GM12878 (cell line): Measurements from ENCODE around the gene COL27A1. TPM values are rescaled to one million over a fixed set of nuclear protein-coding genes. Genes with fewer than 3 reads are reported as not detected.

ENCODE experiments used
- ATAC-seq: fragments of 200-7000 bp; cut with Tn5 transposase; 3 replicates; pipeline ENCODE4 v1.9.1; 2020; ENCODE audit warnings: mild to moderate bottlenecking, moderate library complexity
- BruUV-seq: library from RNA; stranded (reverse); fragments of 400-500 nt; replicated peaks from 2 replicates; lab custom pipeline; 2021; lab: Mats Ljungman, UMichigan
- CTCF ChIA-PET: fragments of 300-600 bp; sonication (Branson Sonifier 250); formaldehyde crosslinking; extraction: SDS; loops from one replicate; lab custom pipeline; 2021; ENCODE audit warnings: inconsistent platforms; lab: Yijun Ruan, JAX
- POLR2A ChIA-PET: fragments of 350-600 bp; formaldehyde crosslinking; extraction: SDS; loops from one replicate; lab custom pipeline; 2021; ENCODE audit warnings: inconsistent platforms; lab: Charles Lee
- RAD21 ChIA-PET: fragments of 300-600 bp; sonication (Branson Sonifier 250); formaldehyde crosslinking; loops from one replicate; lab custom pipeline; 2023; ENCODE audit warnings: antibody characterized with exemption; ENCODE audit not compliant: unreplicated experiment; lab: Charles Lee
- SMC1A ChIA-PET: fragments of 300-600 bp; sonication (Branson Sonifier 250); formaldehyde crosslinking; loops from one replicate; lab custom pipeline; 2023; ENCODE audit not compliant: unreplicated experiment, uncharacterized antibody; lab: Charles Lee
- DNase-seq: peaks from one replicate; pipeline ENCODE4 v3.0.0-alpha.2; 2011; ENCODE audit warnings: low read depth, low spot score
- FAIRE-seq: peaks from 3 replicates; lab custom pipeline; 2011; peaks lifted over from hg19 to GRCh38; lab: Jason Lieb, UNC
- H2AFZ ChIP-seq: 2 replicates; pipeline ENCODE4 v1.6.0; 2011; ENCODE audit warnings: low read depth, low read length, control low read depth; ENCODE audit not compliant: control insufficient read depth
- H3K27ac ChIP-seq: 2 replicates; pipeline ENCODE4 v1.5.1; 2011; ENCODE audit warnings: control low read depth; ENCODE audit not compliant: control insufficient read depth, insufficient read depth
- H3K27me3 ChIP-seq, 2 experiments: replicated peaks in 1 of 2; 2 replicates each; pipeline versions ENCODE4 v1.6.0 to v1.6.1; 2011; ENCODE audit warnings: low read length in 1 of 2; ENCODE audit not compliant: control insufficient read depth in 2 of 2, insufficient read depth in 2 of 2
- H3K36me3 ChIP-seq, 2 experiments: 2 replicates each; pipeline ENCODE4 v1.5.1; 2011; ENCODE audit warnings: low read length in 1 of 2; ENCODE audit not compliant: control insufficient read depth in 2 of 2, insufficient read depth in 2 of 2
- H3K4me1 ChIP-seq: 2 replicates; pipeline ENCODE4 v1.6.1; 2011; ENCODE audit warnings: mild to moderate bottlenecking, low read length, moderate library complexity, mixed read lengths; ENCODE audit not compliant: control insufficient read depth, insufficient read depth
- H3K4me2 ChIP-seq: 2 replicates; pipeline ENCODE4 v1.6.0; 2011; ENCODE audit warnings: control low read depth; ENCODE audit not compliant: control insufficient read depth, insufficient read depth
- H3K4me3 ChIP-seq: fragments of 200-600 bp; sonication (generic); 2 replicates; pipeline ENCODE4 v1.5.1; 2016
- H3K79me2 ChIP-seq: 2 replicates; pipeline ENCODE4 v1.6.0; 2011; ENCODE audit warnings: low read length; ENCODE audit not compliant: control insufficient read depth, insufficient read depth
- H3K9ac ChIP-seq: 2 replicates; pipeline ENCODE4 v1.8.0; 2011; ENCODE audit warnings: low read length, control low read depth, mixed read lengths; ENCODE audit not compliant: control insufficient read depth, insufficient read depth
- H3K9me3 ChIP-seq: replicated peaks from 3 replicates; pipeline ENCODE4 v1.5.1; 2011; ENCODE audit warnings: mild to moderate bottlenecking, low read length; ENCODE audit not compliant: control insufficient read depth, insufficient read depth
- H4K20me1 ChIP-seq: 2 replicates; pipeline ENCODE4 v1.6.0; 2011; ENCODE audit not compliant: control insufficient read depth, insufficient read depth
- BACH1 ChIP-seq: fragments of 450-650 bp; IDR thresholded peaks from 2 replicates; pipeline ENCODE4 v1.6.1; 2017; ENCODE audit warnings: mild to moderate bottlenecking, borderline replicate concordance
- CEBPB ChIP-seq, 2 experiments: fragments of 150-350 bp in 1 of 2; IDR thresholded peaks; 2 replicates each; pipeline ENCODE4 v1.6.1; 2012 to 2014; ENCODE audit warnings: low read depth in 2 of 2, low read length in 2 of 2, borderline replicate concordance in 1 of 2, inconsistent platforms in 1 of 2
- CHD2 ChIP-seq: IDR thresholded peaks from 2 replicates; pipeline ENCODE4 v1.6.1; 2011; ENCODE audit warnings: low read depth, low read length, improper control_type of control experiment, borderline replicate concordance
- CHD4 ChIP-seq: fragments of 200-600 bp; sonication (generic); IDR thresholded peaks from 2 replicates; pipeline ENCODE4 v1.6.1; 2016; ENCODE audit warnings: mild to moderate bottlenecking
- EGR1 ChIP-seq, 2 experiments: IDR thresholded peaks; 1 replicate in 1 of 2; 2 replicates in 1 of 2; pipeline ENCODE4 v1.6.1; 2011 to 2012; ENCODE audit warnings: low read depth in 2 of 2, low read length in 2 of 2, borderline replicate concordance in 1 of 2, mild to moderate bottlenecking in 1 of 2, moderate library complexity in 1 of 2
- EP300 ChIP-seq, 2 experiments: fragments of 150-350 bp in 1 of 2; IDR thresholded peaks; 2 replicates each; pipeline ENCODE4 v1.6.1; 2011 to 2012; ENCODE audit warnings: low read depth in 2 of 2, low read length in 2 of 2, borderline replicate concordance in 1 of 2, improper control_type of control experiment in 1 of 2, inconsistent platforms in 1 of 2; ENCODE audit not compliant: control insufficient read depth in 1 of 2
- ESRRA ChIP-seq: IDR thresholded peaks from 2 replicates; pipeline ENCODE4 v1.6.1; 2012; ENCODE audit warnings: mild to moderate bottlenecking, low read length, improper control_type of control experiment
- HDGF ChIP-seq: fragments of 450-650 bp; IDR thresholded peaks from 2 replicates; pipeline ENCODE4 v1.6.1; 2016; ENCODE audit warnings: antibody characterized with exemption
- IKZF2 ChIP-seq, 2 experiments: fragments of 450-650 bp; IDR thresholded peaks; 2 replicates each; pipeline ENCODE4 v1.6.1; 2017; ENCODE audit warnings: mild to moderate bottlenecking in 2 of 2, moderate library complexity in 2 of 2
- KDM1A ChIP-seq: fragments of 200-600 bp; sonication (generic); IDR thresholded peaks from 2 replicates; pipeline ENCODE4 v1.6.1; 2016; ENCODE audit warnings: borderline replicate concordance
- NBN ChIP-seq: fragments of 450-650 bp; IDR thresholded peaks from 2 replicates; pipeline ENCODE4 v1.6.1; 2016
- NR2C2 ChIP-seq: IDR thresholded peaks from 2 replicates; pipeline ENCODE4 v1.6.1; 2011; ENCODE audit warnings: borderline replicate concordance, low read depth; ENCODE audit not compliant: control insufficient read depth, insufficient read length
- PAX5 ChIP-seq: IDR thresholded peaks from 2 replicates; pipeline ENCODE4 v1.6.1; 2011; ENCODE audit warnings: low read depth, low read length, borderline replicate concordance
- PRDM15 ChIP-seq: fragments of 450-650 bp; formaldehyde crosslinking; IDR thresholded peaks from 2 replicates; pipeline ENCODE4 v1.4.0; 2020; ENCODE audit warnings: mild to moderate bottlenecking, moderate library complexity
- SMC3 ChIP-seq: IDR thresholded peaks from 2 replicates; pipeline ENCODE4 v1.6.1; 2011; ENCODE audit warnings: low read length, improper control_type of control experiment, borderline replicate concordance
- SP1 ChIP-seq: IDR thresholded peaks from one replicate; pipeline ENCODE4 v1.6.1; 2011; ENCODE audit warnings: low read depth, low read length
- STAT1 ChIP-seq: fragments of 450-650 bp; conservative IDR thresholded peaks from 2 replicates; pipeline ENCODE4 v1.6.1; 2014; ENCODE audit warnings: antibody characterized with exemption, mild to moderate bottlenecking
- SUPT20H ChIP-seq: IDR thresholded peaks from 2 replicates; pipeline ENCODE4 v1.6.1; 2011; ENCODE audit warnings: low read depth, mild to moderate bottlenecking, low read length, moderate library complexity, borderline replicate concordance; ENCODE audit not compliant: control insufficient read depth
- USF2 ChIP-seq: IDR thresholded peaks from 2 replicates; pipeline ENCODE4 v1.6.1; 2011; ENCODE audit warnings: low read depth, low read length, improper control_type of control experiment, borderline replicate concordance
- WGBS: methylation state at CpG from one replicate; pipeline ENCODE4 v1.1.6; 2016; ENCODE audit warnings: low lambda C conversion rate; ENCODE audit not compliant: insufficient replicate concordance, insufficient coverage; ENCODE audit errors: missing lambda C conversion rate; 5-methylcytosine and 5-hydroxymethylcytosine counted together
- in situ Hi-C: fragments of 300-500 bp; cut with MboI; formaldehyde crosslinking; loops from 9 replicates; pipeline ENCODE4 v1.14.3; 2018; ENCODE audit warnings: mixed read lengths
- intact Hi-C: fragments of 100-400 bp; cut with micrococcal nuclease; formaldehyde crosslinking; loops from one replicate; pipeline ENCODE4 v1.14.2; 2022; ENCODE audit not compliant: unreplicated experiment
- polyA plus RNA-seq, 11 experiments: library from polyadenylated mRNA; depleted of rRNA in 4 of 11; unstranded in 6 of 11; stranded (reverse) in 5 of 11; fragments of >200 nt; fragmentation: Nextera tagmentation in 4 of 11; fragmentation: Illumina TruSeq in 1 of 11; extraction: Ambion mirVana in 4 of 11; extraction: Trizol in 1 of 11; gene quantifications; 1 replicate in 1 of 11; 2 replicates in 10 of 11; pipeline versions ENCODE4 v1.2.1 to v1.2.3, GENCODE V29; 2011 to 2016; ENCODE audit warnings: inconsistent platforms in 2 of 11, missing spikeins in 2 of 11, low read depth in 1 of 11
- total RNA-seq, 4 experiments: library from RNA; depleted of rRNA in 3 of 4; stranded (reverse); fragments of >200 nt in 3 of 4; fragmentation: Illumina TruSeq in 1 of 4; extraction: Trizol in 1 of 4; gene quantifications; 2 replicates each; pipeline versions ENCODE4 v1.2.1 to v1.2.3, GENCODE V29; 2013 to 2021

The COL27A1 gene
- total and polyA plus RNA-seq, 10 of the 15 experiments (the other 5 are each of a cell fraction or from before 2014, with no cell fraction given) = 0.10 TPM; not detected in 9

DNA sequence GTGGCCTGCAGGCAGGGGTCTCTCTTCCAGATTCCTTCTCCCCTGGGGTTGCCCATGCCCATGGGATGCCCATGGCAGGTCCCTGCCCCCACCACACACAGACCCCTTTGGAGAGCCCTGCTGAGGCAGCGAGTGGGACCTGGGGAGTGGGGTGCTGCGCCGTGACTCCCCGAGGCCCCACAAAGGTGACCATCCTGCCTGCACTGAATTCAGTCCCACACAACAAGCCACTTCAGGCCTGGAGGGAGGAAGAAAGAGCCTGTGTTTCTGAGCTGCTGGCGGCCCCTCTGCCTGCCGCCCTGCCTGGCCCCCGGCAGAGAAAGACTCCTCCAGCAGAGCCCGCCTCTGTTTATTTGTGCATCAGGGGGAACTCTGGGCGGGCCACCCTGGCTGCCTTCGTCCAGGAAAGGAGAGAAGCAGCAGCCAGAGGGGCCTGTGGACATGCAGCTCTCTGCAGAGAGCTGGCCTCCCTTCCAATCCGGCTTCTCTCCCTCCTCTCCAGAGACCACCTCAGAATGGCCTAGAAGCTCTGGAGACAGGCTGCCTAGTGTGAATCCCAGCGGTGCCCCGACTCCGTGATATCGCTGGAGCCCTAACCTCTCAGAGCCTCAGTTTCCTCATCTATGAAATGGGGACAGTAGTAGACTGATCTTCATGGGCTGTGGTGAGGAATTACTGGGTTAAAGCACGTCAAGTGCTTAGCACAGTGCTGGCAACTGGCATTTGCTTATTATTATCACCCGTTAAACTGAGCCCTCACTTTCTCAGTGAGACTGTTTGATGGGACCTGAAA, 72.9 kb downstream of the COL27A1 start (continued):
- no peak for TF ChIP-seq PRDM15 (CRISPR knock-in tag)
- TF ChIP-seq BACH1 = no peak
- no peak for TF ChIP-seq CEBPB (IDR thresholded peaks at IDR 0.05; ENCODE audit: borderline replicate concordance in 1 of 2, low read depth in 2 of 2, low read length in 2 of 2)
- TF ChIP-seq SMC3 = no peak
- no peak for TF ChIP-seq CHD4

- Histone ChIP-seq H3K9me3 (no peaks in the 10 kb centered on the region), H3K27ac (no peak overlapping the region), H3K9ac (no peak overlapping the region), H3K27me3 (peaks cover 3 to 17% of the 10 kb centered on the region in 2 experiments; a peak in 3 of 4 replicates), H3K4me2 (no peak overlapping the region), H3K79me2 (no peaks in the 10 kb centered on the region), H3K4me1 (no peaks in the 10 kb centered on the region), H2AFZ (no peak overlapping the region), H3K4me3 (no peak overlapping the region), H3K36me3 (no peaks in the 10 kb centered on the region), H4K20me1 (no peaks in the 10 kb centered on the region)
- intact Hi-C loops (no loop called here), in situ Hi-C loops (no loop called here)
- ChIA-PET CTCF (no interaction called here), POLR2A (no interaction called here), RAD21 (no interaction called here), SMC1A (no interaction called here)
- no TSS peak for BruUV-seq
- DNase-seq = no peak
- FAIRE-seq = no peak
- WGBS = 19% methylated on average over 6 of the region's 6 CpGs
- no peak for ATAC-seq
- no peak for TF ChIP-seq EP300 (IDR thresholded peaks at IDR 0.05; ENCODE audit: borderline replicate concordance in 1 of 2, control insufficient read depth in 1 of 2, low read depth in 2 of 2, low read length in 2 of 2)
- TF ChIP-seq ESRRA = no peak
- no peak for TF ChIP-seq IKZF2 (IDR thresholded peaks at IDR 0.05)
- no peak for TF ChIP-seq NBN
- no peak for TF ChIP-seq BACH1
- TF ChIP-seq EGR1 (IDR thresholded peaks at IDR 0.05; ENCODE audit: borderline replicate concordance in 1 of 2, low read depth in 2 of 2, low read length in 2 of 2) = no peak
- no peak for TF ChIP-seq HDGF
- TF ChIP-seq STAT1 = no peak
- no peak for TF ChIP-seq NR2C2
- no peak for TF ChIP-seq SP1
- no peak for TF ChIP-seq KDM1A
- TF ChIP-seq CHD2 = no peak
- TF ChIP-seq PAX5 = no peak
- TF ChIP-seq USF2 = no peak
- TF ChIP-seq SUPT20H = no peak
Observed at GRCh38 chr9:114229295-114229694, 74.0 kb downstream of the COL27A1 start.
